SK-N-SH (cell line): ENCODE results near the gene CEP290. TPM values are rescaled to one million over a fixed set of nuclear protein-coding genes. Genes with fewer than 3 reads are reported as not detected.

Experiments used
- CTCF ChIA-PET: fragments of 300-600, 350-600 bp; formaldehyde crosslinking; extraction: SDS; loops from one replicate; lab custom pipeline; 2021; lab: Yijun Ruan, JAX
- POLR2A ChIA-PET: fragments of 350-600 bp; sonication (Branson Sonifier 250); formaldehyde crosslinking; extraction: SDS; loops from one replicate; lab custom pipeline; 2020; ENCODE audit warnings: antibody characterized with exemption, inconsistent platforms; lab: Yijun Ruan, JAX
- DNase-seq: peaks from one replicate; pipeline ENCODE4 v3.0.0; 2012
- H2AFZ ChIP-seq: fragments of 200-600 bp; sonication (generic); 2 replicates; pipeline ENCODE4 v1.8.1; 2016; ENCODE audit warnings: antibody characterized with exemption, mild to moderate bottlenecking, low read depth
- H3F3A ChIP-seq: fragments of 200-600 bp; sonication (generic); replicated peaks from 2 replicates; pipeline ENCODE3; 2016; ENCODE audit warnings: antibody characterized with exemption, mild to moderate bottlenecking; ENCODE audit not compliant: insufficient read depth
- H3K27ac ChIP-seq, 2 experiments: fragments of 200-500 bp in 1 of 2; fragments of 200-600 bp in 1 of 2; sonication (Bioruptor generic) in 1 of 2; sonication (generic), shearing (Covaris generic) in 1 of 2; 2 replicates each; pipeline versions ENCODE4 v1.5.1 to v1.6.1; 2014 to 2016; ENCODE audit warnings: low read depth in 2 of 2, inconsistent platforms in 1 of 2, low read length in 1 of 2, mild to moderate bottlenecking in 1 of 2, mixed read lengths in 1 of 2
- H3K27me3 ChIP-seq: fragments of 200-600 bp; sonication (generic), shearing (Covaris generic); 2 replicates; pipeline ENCODE4 v1.6.1; 2016; ENCODE audit warnings: mixed run types; ENCODE audit not compliant: insufficient read depth
- H3K36me3 ChIP-seq, 2 experiments: fragments of 200-500 bp in 1 of 2; fragments of 200-600 bp in 1 of 2; sonication (Bioruptor generic) in 1 of 2; sonication (generic) in 1 of 2; replicated peaks in 1 of 2; 2 replicates each; pipeline versions ENCODE3 to v1.5.1; 2014 to 2016; ENCODE audit warnings: low read length in 1 of 2, mild to moderate bottlenecking in 1 of 2; ENCODE audit not compliant: insufficient read depth in 2 of 2, control insufficient read depth in 1 of 2
- H3K4me1 ChIP-seq, 2 experiments: fragments of 200-500 bp in 1 of 2; fragments of 200-600 bp in 1 of 2; sonication (Bioruptor generic) in 1 of 2; sonication (generic), shearing (Covaris generic) in 1 of 2; 2 replicates each; pipeline versions ENCODE4 v1.5.1 to v1.6.1; 2014 to 2016; ENCODE audit warnings: low read depth in 1 of 2, low read length in 1 of 2, mixed run types in 1 of 2; ENCODE audit not compliant: insufficient read depth in 2 of 2, control insufficient read depth in 1 of 2
- H3K4me2 ChIP-seq: fragments of 200-600 bp; sonication (generic), shearing (Covaris generic); 2 replicates; pipeline ENCODE4 v1.6.1; 2017; ENCODE audit warnings: mixed run types
- H3K4me3 ChIP-seq, 2 experiments: fragments of 200-500 bp in 1 of 2; fragments of 200-600 bp in 1 of 2; sonication (Bioruptor generic) in 1 of 2; sonication (generic), shearing (Covaris generic) in 1 of 2; 2 replicates each; pipeline versions ENCODE4 v1.5.1 to v1.8.1; 2014 to 2016; ENCODE audit warnings: low read depth in 2 of 2, inconsistent platforms in 1 of 2, low read length in 1 of 2, mild to moderate bottlenecking in 1 of 2, mixed read lengths in 1 of 2, moderate library complexity in 1 of 2
- H3K79me2 ChIP-seq: fragments of 200-600 bp; sonication (generic); 2 replicates; pipeline ENCODE4 v1.8.1; 2017; ENCODE audit warnings: mild to moderate bottlenecking; ENCODE audit not compliant: insufficient read depth
- H3K9ac ChIP-seq: fragments of 200-600 bp; sonication (generic); 2 replicates; pipeline ENCODE4 v1.6.1; 2017; ENCODE audit warnings: mixed run types
- H3K9me2 ChIP-seq: fragments of 200-600 bp; sonication (generic); 2 replicates; pipeline ENCODE4 v1.6.1; 2017; ENCODE audit warnings: mixed run types
- H3K9me3 ChIP-seq: fragments of 200-600 bp; sonication (generic); 2 replicates; pipeline ENCODE4 v1.6.1; 2017; ENCODE audit warnings: mixed run types, mild to moderate bottlenecking, moderate library complexity
- H4K20me1 ChIP-seq: fragments of 200-600 bp; sonication (generic); 2 replicates; pipeline ENCODE4 v1.6.1; 2017; ENCODE audit warnings: mild to moderate bottlenecking, mixed run types; ENCODE audit not compliant: insufficient read depth
- CHD2 ChIP-seq: fragments of 150-350 bp; IDR thresholded peaks from 2 replicates; pipeline ENCODE4 v1.6.1; 2018; ENCODE audit warnings: low read length; ENCODE audit not compliant: partially characterized antibody
- ELF1 ChIP-seq: IDR thresholded peaks from 2 replicates; pipeline ENCODE4 v1.4.0; 2012
- EP300 ChIP-seq, 2 experiments: IDR thresholded peaks; 2 replicates each; pipeline versions ENCODE4 v1.4.0 to v1.6.1; 2012; ENCODE audit warnings: borderline replicate concordance in 1 of 2, low read depth in 1 of 2, low read length in 1 of 2
- EZH2phosphoT487 ChIP-seq: fragments of 200-600 bp; sonication (generic); IDR thresholded peaks from 2 replicates; pipeline ENCODE4 v1.6.1; 2017; ENCODE audit warnings: low read depth, mixed run types, mild to moderate bottlenecking, antibody characterized with exemption, moderate library complexity, borderline replicate concordance
- FOSL2 ChIP-seq: IDR thresholded peaks from 2 replicates; pipeline ENCODE4 v1.4.0; 2012; ENCODE audit warnings: low read depth, mild to moderate bottlenecking, moderate library complexity, borderline replicate concordance
- GATA2 ChIP-seq: sonication (generic); formaldehyde crosslinking; IDR thresholded peaks from 2 replicates; pipeline ENCODE4 v1.5.0; 2020; ENCODE audit warnings: mild to moderate bottlenecking, missing genetic modification reagents
- JUND ChIP-seq: IDR thresholded peaks from 2 replicates; pipeline ENCODE4 v1.4.0; 2012
- MEF2A ChIP-seq: IDR thresholded peaks from 2 replicates; pipeline ENCODE4 v1.4.0; 2012; ENCODE audit warnings: low read depth, borderline replicate concordance
- MXI1 ChIP-seq: IDR thresholded peaks from 2 replicates; pipeline ENCODE4 v1.6.1; 2012; ENCODE audit warnings: mild to moderate bottlenecking, low read depth, low read length, improper control_type of control experiment
- NFIC ChIP-seq: IDR thresholded peaks from 2 replicates; pipeline ENCODE4 v1.4.0; 2012; ENCODE audit warnings: borderline replicate concordance
- POLR2AphosphoS5 ChIP-seq: IDR thresholded peaks from 2 replicates; pipeline ENCODE4 v1.6.1; 2012; ENCODE audit warnings: low read depth, low read length
- SMC3 ChIP-seq: IDR thresholded peaks from 2 replicates; pipeline ENCODE4 v1.6.1; 2012; ENCODE audit warnings: low read depth, low read length, improper control_type of control experiment
- TAF1 ChIP-seq: IDR thresholded peaks from 2 replicates; pipeline ENCODE4 v1.6.1; 2012; ENCODE audit warnings: low read depth, mild to moderate bottlenecking, low read length, moderate library complexity, borderline replicate concordance
- TCF12 ChIP-seq: IDR thresholded peaks from 2 replicates; pipeline ENCODE4 v1.4.0; 2012
- TEAD4 ChIP-seq: IDR thresholded peaks from 2 replicates; pipeline ENCODE4 v1.4.0; 2012; ENCODE audit warnings: mild to moderate bottlenecking, borderline replicate concordance; ENCODE audit not compliant: insufficient read depth
- YY1 ChIP-seq: IDR thresholded peaks from 2 replicates; pipeline ENCODE4 v1.4.0; 2012; ENCODE audit warnings: low read depth, mild to moderate bottlenecking
- WGBS: methylation state at CpG from one replicate; pipeline ENCODE4 v1.1.6; 2017; ENCODE audit warnings: low lambda C conversion rate; 5-methylcytosine and 5-hydroxymethylcytosine counted together
- polyA plus RNA-seq, 3 experiments: library from polyadenylated mRNA; depleted of rRNA; stranded (reverse); fragments of >200 nt; gene quantifications; 2 replicates each; pipeline ENCODE4 v1.2.3, GENCODE V29; 2012
- TF ChIP-seq, protein P1 (sequence below): IDR thresholded peaks from 2 replicates; pipeline ENCODE4 v1.4.0; 2012; ENCODE audit warnings: low read depth
- TF ChIP-seq, protein P2 (sequence below): IDR thresholded peaks from 2 replicates; pipeline ENCODE4; 2012
- TF ChIP-seq, protein P3 (sequence below): fragments of 200-600 bp; sonication (generic); IDR thresholded peaks from 2 replicates; pipeline ENCODE4 v1.6.1; 2017; ENCODE audit warnings: antibody characterized with exemption, mild to moderate bottlenecking, moderate library complexity

Gene CEP290
- polyA plus RNA-seq, 1 of the 3 experiments (the other 2 are of a cell fraction) = 8.9 TPM

DNA sequence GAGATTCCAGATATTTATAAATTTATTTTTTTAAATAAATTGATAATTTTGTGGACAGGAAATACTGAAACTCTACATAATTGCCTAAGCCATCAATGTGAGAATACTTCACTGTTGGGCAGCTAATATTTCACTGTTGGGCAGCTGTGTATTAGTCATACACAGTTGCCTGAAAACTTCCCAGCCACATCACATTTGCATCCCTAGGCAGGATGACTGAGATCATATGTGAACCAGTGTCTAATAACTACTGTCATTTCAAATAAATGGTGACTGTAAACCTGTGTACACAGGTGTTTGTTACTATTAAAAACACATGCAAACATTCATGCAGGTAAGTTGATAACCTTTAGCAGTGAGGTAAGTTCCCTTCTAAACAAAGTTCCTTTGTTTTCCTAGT lies 44.1 kb upstream of the CEP290 start:
- Histone ChIP-seq H3F3A (peaks cover 17% of the 10 kb centered on the region), H3K27me3 (no peaks in the 10 kb centered on the region), H3K4me3 (no peak overlapping the region), H3K4me2 (no peak overlapping the region), H3K36me3 (peaks cover 26 to 37% of the 10 kb centered on the region in 2 experiments), H4K20me1 (no peaks in the 10 kb centered on the region), H3K9ac (no peak overlapping the region), H2AFZ (no peak overlapping the region), H3K27ac (peak overlapping the region in 1 of 2 experiments; percentile 49; a peak in 2 of 4 replicates), H3K4me1 (peaks cover 0 to 9% of the 10 kb centered on the region in 2 experiments; a peak in 1 of 4 replicates), H3K9me3 (no peaks in the 10 kb centered on the region), H3K79me2 (peaks cover 6% of the 10 kb centered on the region; the same call in 1 of the 2 replicates), H3K9me2 (no peaks in the 10 kb centered on the region)
- DNase-seq = no peak
- POLR2A ChIA-PET = no interaction called here
- CTCF ChIA-PET = interaction anchor here (1.0 kb wide), 1 partner anchor 44 kb away, joined by 3 read pairs; the partner anchor contains the start of genes CEP290 and TMTC3
- TF ChIP-seq JUND (peak; percentile 73), EP300 (IDR thresholded peaks at IDR 0.05; ENCODE audit: borderline replicate concordance in 1 of 2, low read depth in 1 of 2, low read length in 1 of 2) (peak in 1 of 2 experiments; percentile 27; a peak in 1 of 4 replicates), CHD2 (no peak), TAF1 (no peak), TCF12 (peak; percentile 87), FOSL2 (peak; percentile 71; the same call in 1 of the 2 replicates)
- TF ChIP-seq, protein P1, sequence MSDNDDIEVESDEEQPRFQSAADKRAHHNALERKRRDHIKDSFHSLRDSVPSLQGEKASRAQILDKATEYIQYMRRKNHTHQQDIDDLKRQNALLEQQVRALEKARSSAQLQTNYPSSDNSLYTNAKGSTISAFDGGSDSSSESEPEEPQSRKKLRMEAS = peak; percentile 34; the same call in 1 of the 2 replicates
- TF ChIP-seq, protein P2, sequence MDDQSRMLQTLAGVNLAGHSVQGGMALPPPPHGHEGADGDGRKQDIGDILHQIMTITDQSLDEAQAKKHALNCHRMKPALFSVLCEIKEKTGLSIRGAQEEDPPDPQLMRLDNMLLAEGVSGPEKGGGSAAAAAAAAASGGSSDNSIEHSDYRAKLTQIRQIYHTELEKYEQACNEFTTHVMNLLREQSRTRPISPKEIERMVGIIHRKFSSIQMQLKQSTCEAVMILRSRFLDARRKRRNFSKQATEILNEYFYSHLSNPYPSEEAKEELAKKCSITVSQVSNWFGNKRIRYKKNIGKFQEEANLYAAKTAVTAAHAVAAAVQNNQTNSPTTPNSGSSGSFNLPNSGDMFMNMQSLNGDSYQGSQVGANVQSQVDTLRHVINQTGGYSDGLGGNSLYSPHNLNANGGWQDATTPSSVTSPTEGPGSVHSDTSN = peak; percentile 83

DNA sequence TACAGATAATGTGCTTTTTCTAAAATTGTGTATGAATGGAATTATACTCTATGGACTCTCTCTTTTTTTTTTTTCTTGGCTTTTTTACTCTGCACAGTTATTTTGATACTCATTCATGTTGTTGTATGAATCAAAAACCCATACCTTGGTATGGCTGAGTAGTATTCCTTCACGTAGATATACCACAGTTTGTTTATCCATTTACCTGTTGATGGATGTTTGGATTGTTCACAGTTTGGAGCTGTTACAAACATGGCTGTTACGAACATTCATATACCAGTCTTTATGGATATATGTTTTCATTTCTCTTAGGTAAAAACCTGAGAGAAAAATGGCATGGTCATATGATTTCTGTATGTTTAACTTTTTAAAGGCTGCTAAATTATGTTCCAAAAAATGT lies 43.4 kb upstream of the CEP290 start:
- Histone ChIP-seq H3K9me3 (no peaks in the 10 kb centered on the region), H3K4me2 (no peak overlapping the region), H3K4me1 (peaks cover 0 to 9% of the 10 kb centered on the region in 2 experiments; a peak in 1 of 4 replicates), H4K20me1 (no peaks in the 10 kb centered on the region), H3K79me2 (peaks cover 6% of the 10 kb centered on the region; the same call in 1 of the 2 replicates), H3F3A (peaks cover 17% of the 10 kb centered on the region), H3K27me3 (no peaks in the 10 kb centered on the region), H3K9ac (no peak overlapping the region), H3K27ac (peak overlapping the region in 1 of 2 experiments; percentile 49; a peak in 2 of 4 replicates), H3K36me3 (peaks cover 22 to 37% of the 10 kb centered on the region in 2 experiments), H3K9me2 (no peaks in the 10 kb centered on the region), H3K4me3 (no peak overlapping the region), H2AFZ (no peak overlapping the region)
- no peak for TF ChIP-seq MEF2A
- no peak for TF ChIP-seq CHD2
- TF ChIP-seq JUND = no peak
- TF ChIP-seq GATA2 = no peak
- no peak for TF ChIP-seq EZH2phosphoT487
- TF ChIP-seq POLR2AphosphoS5 = no peak
- TF ChIP-seq MXI1 = no peak
- no peak for TF ChIP-seq FOSL2
- TF ChIP-seq NFIC = no peak
- TF ChIP-seq, protein P2 = no peak
- no peak for TF ChIP-seq SMC3
- TF ChIP-seq TEAD4 = no peak
- TF ChIP-seq ELF1 = no peak
- TF ChIP-seq, protein P3, sequence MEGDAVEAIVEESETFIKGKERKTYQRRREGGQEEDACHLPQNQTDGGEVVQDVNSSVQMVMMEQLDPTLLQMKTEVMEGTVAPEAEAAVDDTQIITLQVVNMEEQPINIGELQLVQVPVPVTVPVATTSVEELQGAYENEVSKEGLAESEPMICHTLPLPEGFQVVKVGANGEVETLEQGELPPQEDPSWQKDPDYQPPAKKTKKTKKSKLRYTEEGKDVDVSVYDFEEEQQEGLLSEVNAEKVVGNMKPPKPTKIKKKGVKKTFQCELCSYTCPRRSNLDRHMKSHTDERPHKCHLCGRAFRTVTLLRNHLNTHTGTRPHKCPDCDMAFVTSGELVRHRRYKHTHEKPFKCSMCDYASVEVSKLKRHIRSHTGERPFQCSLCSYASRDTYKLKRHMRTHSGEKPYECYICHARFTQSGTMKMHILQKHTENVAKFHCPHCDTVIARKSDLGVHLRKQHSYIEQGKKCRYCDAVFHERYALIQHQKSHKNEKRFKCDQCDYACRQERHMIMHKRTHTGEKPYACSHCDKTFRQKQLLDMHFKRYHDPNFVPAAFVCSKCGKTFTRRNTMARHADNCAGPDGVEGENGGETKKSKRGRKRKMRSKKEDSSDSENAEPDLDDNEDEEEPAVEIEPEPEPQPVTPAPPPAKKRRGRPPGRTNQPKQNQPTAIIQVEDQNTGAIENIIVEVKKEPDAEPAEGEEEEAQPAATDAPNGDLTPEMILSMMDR = no peak
- TF ChIP-seq TAF1 = no peak
- TF ChIP-seq YY1 = no peak
- no peak for DNase-seq
- CTCF ChIA-PET = interaction anchor here (1.0 kb wide), 1 partner anchor 43 kb away, joined by 3 read pairs; the partner anchor contains the start of genes CEP290 and TMTC3
- 93% methylated on average over 2 of the region's 2 CpGs for WGBS
- POLR2A ChIA-PET = no interaction called here
